Head of caudate nucleus (tissue), 42 donors: ENCODE measurements around the gene KCTD17.
A peak's percentile ranks its signal among the peaks of the same experiment; 100 is the strongest.

Source experiments
- DNase-seq, 42 donors: peaks; one replicate each; pipeline versions ENCODE4 v3.0.0 to v3.0.0-alpha.2; 2020 to 2021; ENCODE audit warnings: mixed read lengths in 7 of 42
- intact Hi-C: fragments of 100-400 bp; cut with DNase I; formaldehyde crosslinking; loops from one replicate; pipeline ENCODE4 v1.15.0; 2022

Gene KCTD17

DNA sequence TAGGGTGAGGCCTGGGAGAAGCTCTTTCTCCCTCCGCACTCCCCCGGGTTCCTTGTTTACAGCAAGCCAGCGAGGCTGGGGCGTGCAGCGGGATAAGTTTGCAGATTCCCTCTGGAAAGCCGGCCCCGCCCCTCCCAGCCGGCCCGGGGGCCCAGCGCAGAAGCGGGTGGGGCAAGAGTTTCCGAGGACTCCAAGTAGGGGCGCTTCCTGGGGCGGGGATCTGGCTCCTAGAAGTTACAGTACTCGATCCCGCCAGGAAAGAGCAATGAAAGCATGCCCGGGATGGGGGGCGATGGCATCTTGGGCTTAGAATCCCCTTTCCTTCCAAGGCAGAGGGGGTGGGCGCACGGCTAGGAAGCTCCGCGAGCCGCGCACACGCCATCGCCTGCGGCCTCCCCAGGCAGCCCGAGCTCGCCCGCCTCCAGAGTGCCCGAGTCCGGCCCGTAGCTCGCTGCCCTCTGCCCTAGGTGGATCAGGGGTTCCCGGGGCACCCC, 32.7 kb upstream of the KCTD17 start:
- intact Hi-C loops: no loop called here
- peak in 41 of 42 donors; percentile 30 to 81 (median 61) for DNase-seq

DNA sequence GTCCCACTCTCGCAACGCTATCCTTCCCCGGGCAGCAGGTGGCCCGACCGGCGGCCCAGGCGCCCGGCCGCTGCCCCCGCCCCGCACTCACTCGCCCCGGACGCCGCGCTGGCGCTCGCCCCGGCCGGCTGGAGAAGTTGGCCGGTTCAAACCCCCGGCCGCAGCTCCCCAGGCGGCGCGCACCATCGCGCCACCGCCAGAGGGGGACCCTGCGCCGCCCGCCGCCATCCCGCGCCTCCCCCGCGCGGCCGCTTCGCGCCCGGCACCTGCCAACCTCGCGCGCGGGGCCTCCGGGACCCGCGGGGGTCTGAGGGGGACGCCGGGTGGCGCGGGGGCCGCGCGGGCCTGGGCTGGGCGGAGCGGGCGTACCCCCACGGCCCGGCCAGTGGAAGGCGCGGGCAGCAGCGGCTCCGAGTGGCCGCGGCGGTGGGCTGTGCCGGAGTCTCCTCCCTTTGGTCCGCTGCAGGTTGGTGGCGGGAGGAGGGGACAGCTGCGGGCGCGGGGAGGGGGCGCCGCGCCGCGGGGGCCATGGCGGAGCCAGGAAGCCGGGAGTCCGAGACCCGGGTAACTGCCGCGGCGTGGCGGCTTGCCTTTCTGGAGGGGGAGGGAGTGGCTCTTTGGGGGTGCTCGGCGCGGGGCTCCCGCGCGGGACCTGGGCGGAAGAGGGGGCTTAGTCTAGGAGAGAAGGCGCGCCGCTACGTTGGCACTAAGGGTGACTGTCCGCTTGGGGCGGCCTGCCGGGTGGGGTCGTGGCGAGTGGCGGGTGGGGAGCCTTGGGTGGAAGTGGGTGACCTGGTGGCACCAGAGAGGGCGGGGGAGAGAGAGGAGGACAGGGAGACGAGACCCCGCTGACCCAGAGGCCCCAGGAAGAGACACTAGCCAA, 32.0 kb upstream of the KCTD17 start, which contains the start of the genes MPST and TST:
MPST (plus strand) TSS at position 434 of the 883 bp plus-strand sequence; CDS start at position 529, 95 bp downstream.
TST (minus strand) TSS at position 139 of the 883 bp plus-strand sequence. CDS start 715 bp downstream, outside the sequence.
- intact Hi-C loops: no loop called here
- peak; percentile 44 to 93 (median 86) for DNase-seq

DNA sequence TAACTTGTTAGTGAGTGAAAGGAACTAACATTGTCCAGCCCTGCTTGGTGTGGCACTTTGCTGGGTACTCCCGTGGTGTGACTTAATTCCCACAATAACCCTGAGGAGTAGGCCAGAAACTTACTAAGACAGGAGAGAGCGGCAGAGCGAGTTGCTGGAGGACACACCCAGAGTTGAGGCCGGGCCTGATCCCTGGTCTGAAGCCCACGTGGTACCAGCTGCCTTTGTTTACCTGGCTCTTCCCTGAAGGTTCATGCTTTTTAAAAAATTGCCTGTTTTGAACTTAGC, 31.4 kb upstream of the KCTD17 start:
- intact Hi-C loops: no loop called here
- DNase-seq: peak in 10 of 42 donors; percentile 35 to 63 (median 46)

DNA sequence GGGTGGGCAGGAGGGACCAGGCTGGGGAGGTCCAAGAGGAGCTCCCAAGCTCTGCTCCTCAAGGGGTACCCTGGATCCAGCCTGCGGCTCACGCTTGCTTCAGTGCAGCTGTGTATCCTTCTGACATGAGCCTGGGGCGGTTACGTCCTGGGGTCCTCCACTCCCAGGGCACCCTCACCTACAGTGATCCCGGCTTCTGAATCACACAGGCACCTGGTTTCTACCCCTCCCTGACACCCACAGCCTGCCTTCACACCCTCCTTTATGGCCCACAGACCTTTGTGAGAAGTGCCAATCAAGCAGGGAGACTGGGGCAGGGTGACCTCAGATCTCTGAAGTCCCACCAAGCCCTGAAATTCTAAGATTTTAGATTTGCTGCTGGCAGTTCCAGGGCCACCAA, 30.5 kb upstream of the KCTD17 start:
- peak in 1 of 42 donors; percentile 42 for DNase-seq
- intact Hi-C loops: no loop called here

DNA sequence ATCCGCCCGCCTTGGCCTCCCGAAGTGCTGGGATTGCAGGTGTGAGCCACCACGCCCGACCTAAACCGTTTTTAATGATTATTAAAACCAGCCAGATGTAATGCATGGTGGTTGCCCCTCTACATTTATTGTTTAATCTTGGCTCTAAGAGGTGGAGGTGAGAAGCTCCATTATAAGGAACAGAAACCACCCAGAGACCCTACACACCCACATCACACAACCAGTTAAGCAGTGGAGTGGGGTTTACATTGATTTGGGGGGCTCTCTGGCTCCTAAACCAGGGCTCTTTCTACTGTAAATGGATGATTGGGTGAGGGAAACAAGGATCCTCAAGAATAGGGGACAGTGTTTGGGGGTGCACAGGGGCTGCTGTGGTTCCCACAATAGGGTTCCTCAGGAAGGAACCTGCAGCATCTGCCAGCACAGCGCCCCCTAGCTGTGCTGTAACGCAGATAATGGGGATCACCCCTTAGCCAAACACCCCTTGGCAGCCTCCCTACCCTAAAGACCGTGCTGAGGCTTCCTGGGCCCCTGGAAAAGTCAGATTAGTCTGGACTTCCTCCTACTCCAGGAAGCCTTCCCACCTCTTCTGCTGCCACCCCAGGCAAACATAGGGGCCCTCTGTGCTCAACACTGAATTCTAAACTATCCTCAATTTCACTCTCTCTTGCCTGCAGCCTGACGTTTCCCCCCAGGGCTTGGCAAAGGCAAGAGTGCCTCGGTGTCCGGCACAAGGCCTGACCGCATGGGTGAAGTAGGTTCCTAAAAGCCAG, 29.6 kb upstream of the KCTD17 start:
- intact Hi-C loops: no loop called here
- peak in 39 of 42 donors; percentile 30 to 84 (median 66) for DNase-seq

DNA sequence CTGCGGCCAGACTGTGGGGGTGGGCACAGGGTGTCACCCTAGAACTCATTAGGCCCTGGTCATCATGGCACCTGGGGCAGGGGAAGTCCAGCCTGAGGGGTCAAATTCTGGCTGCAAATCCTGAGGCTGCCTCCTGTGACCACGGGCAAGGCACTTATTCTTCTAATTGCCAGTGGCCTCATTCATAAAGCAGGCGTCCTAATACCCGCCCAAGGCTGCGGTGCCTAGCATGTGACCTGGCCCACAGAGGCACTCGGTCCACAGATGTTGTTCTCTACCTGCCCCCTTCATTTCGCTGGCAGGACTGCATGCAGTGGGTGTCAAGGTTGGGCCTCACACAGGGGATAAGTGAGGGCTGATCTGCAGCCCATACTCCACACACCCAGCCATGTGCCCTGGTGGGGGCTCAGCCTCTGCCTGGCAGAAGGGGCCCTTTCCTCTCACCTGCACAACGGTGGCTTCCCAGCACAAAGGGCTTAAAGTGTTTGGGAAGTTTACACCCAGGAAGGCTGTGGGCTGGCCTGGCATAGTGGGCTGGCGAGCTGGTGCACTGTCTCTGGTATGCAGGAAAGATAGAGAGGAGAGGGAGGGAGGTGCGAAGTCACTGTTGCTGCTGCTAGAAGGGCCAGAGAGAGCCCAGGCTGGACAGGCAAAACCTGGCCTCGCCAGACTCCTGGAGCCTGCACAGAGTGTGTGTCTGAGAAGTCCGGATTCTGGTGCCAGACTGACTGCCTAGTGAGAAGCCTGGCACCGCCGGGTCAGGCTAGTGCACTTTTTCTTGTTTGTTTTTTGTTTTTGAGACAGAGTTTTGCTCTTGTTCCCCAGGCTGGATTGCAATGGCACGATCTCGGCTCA, 28.8 kb upstream of the KCTD17 start:
- DNase-seq: peak in 7 of 42 donors; percentile 26 to 57 (median 39)
- intact Hi-C loops: no loop called here

DNA sequence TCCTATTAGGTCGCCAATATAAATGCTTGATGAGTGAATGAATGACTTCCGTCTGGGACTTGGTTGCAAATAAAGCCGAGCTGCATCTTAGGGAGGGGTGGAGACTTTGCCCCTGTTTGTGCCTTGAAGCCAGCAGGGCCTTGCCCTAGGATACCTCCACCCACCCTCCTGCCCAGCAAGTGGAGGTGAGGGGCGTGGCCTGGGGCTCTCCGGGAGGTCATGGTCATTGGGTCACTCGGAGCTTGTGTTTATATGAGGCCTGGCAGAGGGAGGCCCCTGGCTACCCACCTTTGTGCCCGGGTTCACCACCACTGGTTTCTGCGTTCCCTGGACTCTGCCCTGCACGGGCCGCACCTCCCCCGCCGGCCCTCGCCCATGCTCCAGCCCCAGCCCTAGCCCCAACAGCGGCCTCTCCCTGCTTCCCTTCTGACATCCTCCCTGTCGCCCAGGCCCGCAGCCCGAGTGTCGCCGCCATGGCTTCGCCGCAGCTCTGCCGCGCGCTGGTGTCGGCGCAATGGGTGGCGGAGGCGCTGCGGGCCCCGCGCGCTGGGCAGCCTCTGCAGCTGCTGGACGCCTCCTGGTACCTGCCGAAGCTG, 27.7 kb upstream of the KCTD17 start:
- intact Hi-C loops: no loop called here
- no peak for DNase-seq

DNA sequence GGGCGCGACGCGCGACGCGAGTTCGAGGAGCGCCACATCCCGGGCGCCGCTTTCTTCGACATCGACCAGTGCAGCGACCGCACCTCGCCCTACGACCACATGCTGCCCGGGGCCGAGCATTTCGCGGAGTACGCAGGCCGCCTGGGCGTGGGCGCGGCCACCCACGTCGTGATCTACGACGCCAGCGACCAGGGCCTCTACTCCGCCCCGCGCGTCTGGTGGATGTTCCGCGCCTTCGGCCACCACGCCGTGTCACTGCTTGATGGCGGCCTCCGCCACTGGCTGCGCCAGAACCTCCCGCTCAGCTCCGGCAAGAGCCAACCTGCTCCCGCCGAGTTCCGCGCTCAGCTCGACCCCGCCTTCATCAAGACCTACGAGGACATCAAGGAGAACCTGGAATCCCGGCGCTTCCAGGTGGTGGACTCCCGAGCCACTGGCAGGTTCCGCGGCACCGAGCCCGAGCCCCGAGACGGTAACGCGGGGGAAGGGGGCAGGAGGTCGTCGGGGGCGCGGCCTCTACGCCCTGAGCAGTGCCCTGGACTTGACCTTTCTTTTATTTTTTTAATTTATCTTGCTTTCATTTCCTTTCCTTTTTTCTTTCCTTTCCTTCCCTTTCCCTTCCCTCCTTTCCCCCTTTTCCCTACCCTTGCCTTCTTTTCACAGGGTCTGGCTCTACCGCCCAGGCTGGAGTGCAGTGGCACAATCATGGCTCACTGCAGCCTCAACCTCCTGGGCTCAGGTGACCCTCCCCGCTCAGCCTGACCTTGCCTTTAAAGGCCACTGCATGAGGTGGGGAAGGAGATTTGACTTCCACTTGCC, 27.0 kb upstream of the KCTD17 start:
- no peak for DNase-seq
- intact Hi-C loops: no loop called here

DNA sequence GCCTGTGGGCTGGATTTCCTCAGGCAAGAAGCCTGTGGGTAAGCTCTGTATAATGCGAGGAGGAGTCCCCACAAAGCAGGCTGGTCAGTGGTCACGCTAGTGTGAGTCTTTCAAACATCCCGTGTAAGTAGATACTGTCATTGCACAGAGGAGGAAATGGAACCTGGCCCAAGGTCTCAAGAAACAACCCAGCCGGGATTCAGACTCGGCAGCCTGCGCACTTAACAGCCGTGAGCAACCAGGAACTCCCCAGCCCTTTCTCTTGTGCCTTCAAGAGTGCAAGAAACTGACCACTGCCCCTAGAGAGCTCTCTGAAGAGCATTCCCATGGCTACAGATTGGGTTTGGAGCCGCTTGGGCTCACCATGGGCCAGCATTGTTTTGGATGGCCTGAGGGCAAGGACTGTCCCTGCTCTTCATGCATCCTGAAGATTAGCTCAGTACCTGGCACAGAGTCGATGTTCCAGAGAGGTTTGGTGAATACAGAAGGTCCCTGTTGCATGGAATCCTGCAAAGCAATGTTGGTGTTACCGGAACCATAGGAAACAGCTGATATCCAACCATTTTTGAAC, 26.0 kb upstream of the KCTD17 start:
- no peak for DNase-seq
- intact Hi-C loops: no loop called here

DNA sequence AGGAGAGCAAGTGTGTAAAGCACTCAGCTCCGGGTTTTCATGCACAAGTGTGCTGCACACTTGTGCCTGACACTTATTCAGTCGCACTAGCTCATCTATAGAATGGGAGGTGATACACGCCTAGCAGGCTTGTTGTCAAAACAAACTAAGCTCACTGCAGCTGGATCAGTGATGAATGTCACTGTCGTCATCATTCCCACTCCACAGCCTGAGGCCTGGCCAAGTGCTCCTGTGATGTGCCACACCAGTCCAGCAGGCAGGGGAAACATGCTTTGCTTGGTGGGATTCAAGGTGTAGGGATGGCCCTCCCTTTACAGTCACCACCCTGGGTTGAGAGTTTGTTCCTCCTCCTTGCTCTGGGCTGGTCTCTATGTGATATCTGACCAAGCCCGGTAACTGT, 25.2 kb upstream of the KCTD17 start:
- DNase-seq: peak in 2 of 42 donors; percentile 38 to 55
- intact Hi-C loops: no loop called here

DNA sequence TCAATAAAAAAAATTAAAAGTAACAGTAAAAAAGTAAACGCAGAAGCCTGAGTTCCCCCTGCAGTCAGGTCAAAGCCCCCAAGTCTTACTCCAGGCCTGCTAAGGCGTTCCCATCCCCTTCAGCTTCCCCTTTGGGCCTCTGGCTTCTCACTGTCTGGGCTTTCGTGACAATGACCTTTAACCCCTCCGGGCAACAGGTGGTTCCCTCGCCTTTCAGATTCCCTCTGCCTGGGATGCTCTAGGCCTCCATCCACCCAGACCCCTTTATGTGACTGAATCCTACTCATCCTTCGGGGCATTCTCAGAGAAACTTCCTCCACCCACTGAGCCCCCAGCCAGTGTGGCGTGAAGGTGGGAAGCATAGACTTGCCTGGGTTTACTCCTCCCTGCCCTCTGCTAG, 24.0 kb upstream of the KCTD17 start:
- intact Hi-C loops: no loop called here
- DNase-seq: no peak

DNA sequence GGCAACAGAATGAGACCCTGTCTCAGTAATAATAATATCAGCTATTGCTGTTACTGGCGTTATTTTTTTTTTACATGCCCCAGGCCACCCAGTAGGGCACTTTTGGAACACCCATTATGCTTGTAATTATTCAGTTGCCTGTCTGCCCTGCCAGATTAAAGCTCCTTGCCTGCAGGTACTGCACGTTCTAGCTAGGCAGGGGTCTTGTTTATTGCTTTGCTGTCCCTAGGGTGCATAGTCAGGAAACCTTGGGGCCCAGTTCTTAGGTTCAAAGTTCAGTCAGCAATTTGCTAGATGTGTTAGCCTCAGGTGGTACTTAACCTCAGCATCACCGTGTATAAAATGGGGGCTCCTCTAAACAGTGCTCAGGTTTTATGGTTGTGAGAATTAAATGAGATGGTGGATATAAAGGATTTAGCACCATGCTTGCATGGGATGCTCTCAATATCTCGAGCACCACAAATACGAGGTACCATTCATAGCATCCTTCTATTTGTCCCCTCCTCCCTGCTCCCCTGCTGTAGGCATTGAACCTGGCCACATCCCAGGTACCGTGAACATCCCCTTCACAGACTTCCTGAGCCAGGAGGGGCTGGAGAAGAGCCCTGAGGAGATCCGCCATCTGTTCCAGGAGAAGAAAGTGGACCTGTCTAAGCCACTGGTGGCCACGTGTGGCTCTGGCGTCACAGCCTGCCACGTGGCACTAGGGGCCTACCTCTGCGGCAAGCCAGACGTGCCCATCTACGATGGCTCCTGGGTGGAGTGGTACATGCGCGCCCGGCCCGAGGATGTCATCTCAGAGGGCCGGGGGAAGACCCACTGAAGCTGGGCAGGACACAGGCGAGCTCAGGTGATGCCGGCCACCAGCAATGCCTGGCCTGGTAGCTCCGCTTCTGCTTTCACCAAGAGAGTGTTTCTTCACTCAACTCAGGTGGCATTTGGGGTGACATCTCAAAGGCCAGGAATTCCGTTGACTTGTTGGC, 22.6 kb upstream of the KCTD17 start:
- DNase-seq: no peak
- intact Hi-C loops: no loop called here

DNA sequence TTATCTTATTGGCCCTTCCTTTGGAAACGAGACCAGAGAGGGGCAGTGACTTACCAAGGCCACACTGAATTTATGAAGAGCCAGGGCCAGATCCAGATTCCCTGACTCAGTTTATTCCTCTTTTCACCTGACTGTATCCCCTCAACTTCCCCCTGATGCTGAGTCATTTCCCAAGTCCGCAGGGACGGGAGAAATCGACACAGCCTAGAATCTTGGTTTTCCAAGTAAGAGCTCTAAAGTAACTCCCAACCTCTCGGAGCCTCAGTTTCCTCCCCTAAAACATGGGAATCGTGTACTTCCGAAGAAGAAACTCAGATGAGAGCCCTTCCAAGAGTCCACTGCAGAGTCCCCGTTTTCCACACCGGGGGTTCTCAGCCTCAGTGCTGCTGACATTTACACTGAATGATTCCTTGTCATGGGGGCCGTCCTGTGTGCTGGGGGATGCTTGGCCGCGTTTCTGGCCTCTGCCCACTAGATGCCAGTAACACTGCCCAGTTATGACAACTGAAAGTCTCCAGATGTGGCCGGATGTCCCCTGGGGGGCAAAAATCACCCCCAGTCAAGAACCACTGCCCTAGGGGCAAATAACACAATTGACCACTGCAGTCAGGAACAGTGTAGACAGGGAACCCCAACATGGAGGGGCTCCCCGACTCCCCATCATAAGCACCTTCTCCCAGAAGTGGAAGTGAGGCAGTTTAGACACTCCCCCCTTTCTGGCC, 20.8 kb upstream of the KCTD17 start:
- DNase-seq: no peak
- intact Hi-C loops: no loop called here

DNA sequence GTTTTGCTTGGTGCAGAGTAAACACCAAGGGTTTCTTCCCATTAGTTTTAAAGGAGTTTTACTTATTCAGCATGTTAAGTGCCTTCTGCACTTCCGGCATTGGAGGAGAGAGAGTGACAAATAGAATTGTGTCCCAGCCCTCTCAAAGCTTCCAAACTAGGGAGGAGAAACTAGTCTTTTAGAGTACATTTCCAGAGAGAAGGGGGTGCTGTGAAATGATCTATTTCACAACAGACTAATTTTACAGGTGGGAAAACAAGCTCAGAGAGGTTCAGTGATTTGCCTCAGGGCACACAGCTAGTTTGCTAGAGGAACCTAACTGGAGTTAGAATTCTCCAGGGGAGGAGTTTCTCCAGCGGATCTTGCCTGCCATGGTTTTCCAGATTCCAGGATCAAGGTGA, 19.4 kb upstream of the KCTD17 start:
- intact Hi-C loops: no loop called here
- DNase-seq: peak in 6 of 42 donors; percentile 43 to 68 (median 54)
